Keratinocyte (primary cell): ENCODE data around the gene ARMH3. TPM values are rescaled to one million over a fixed set of nuclear protein-coding genes. Genes with fewer than 3 reads are reported as not detected.

ENCODE experiments used
- DNase-seq: peaks from one replicate; pipeline ENCODE4 v3.0.0-alpha.2; 2011; ENCODE audit warnings: low read depth, missing footprints, low spot score
- FAIRE-seq: peaks from 2 replicates; lab custom pipeline; 2011; peaks lifted over from hg19 to GRCh38; lab: Jason Lieb, UNC
- H2AFZ ChIP-seq: 2 replicates; pipeline ENCODE4 v1.6.0; 2012; ENCODE audit warnings: low read length, control low read depth, inconsistent platforms; ENCODE audit not compliant: control insufficient read depth
- H3K27ac ChIP-seq: 2 replicates; pipeline ENCODE4 v1.5.1; 2011; ENCODE audit warnings: low read length; ENCODE audit not compliant: control insufficient read depth, insufficient read depth
- H3K27me3 ChIP-seq: 3 replicates; pipeline ENCODE4 v1.6.0; 2011; ENCODE audit warnings: low read length; ENCODE audit not compliant: control insufficient read depth, insufficient read depth; ENCODE audit errors: extremely low read depth
- H3K36me3 ChIP-seq, 2 experiments: 2 replicates in 1 of 2; 3 replicates in 1 of 2; pipeline ENCODE4 v1.5.1; 2011; ENCODE audit warnings: low read length in 2 of 2, mild to moderate bottlenecking in 1 of 2; ENCODE audit not compliant: control insufficient read depth in 2 of 2, insufficient read depth in 2 of 2; ENCODE audit errors: extremely low read depth in 1 of 2
- H3K4me1 ChIP-seq: 3 replicates; pipeline ENCODE4 v1.5.1; 2011; ENCODE audit warnings: low read length; ENCODE audit not compliant: control insufficient read depth, insufficient read depth; ENCODE audit errors: extremely low read depth
- H3K4me2 ChIP-seq: 3 replicates; pipeline ENCODE4 v1.6.0; 2011; ENCODE audit warnings: low read depth, low read length; ENCODE audit not compliant: control insufficient read depth, insufficient read depth; ENCODE audit errors: extremely low read depth
- H3K4me3 ChIP-seq, 3 experiments: fragments of 200-600 bp in 1 of 3; sonication (generic) in 1 of 3; 2 replicates in 2 of 3; 3 replicates in 1 of 3; pipeline ENCODE4 v1.5.1; 2011 to 2016; ENCODE audit warnings: low read length in 3 of 3, mild to moderate bottlenecking in 3 of 3, control low read depth in 2 of 3, inconsistent platforms in 1 of 3, low read depth in 1 of 3, mixed read lengths in 1 of 3, mixed run types in 1 of 3, moderate library complexity in 1 of 3; ENCODE audit not compliant: control insufficient read depth in 2 of 3, insufficient read depth in 2 of 3; ENCODE audit errors: extremely low read depth in 1 of 3
- H3K79me2 ChIP-seq: 2 replicates; pipeline ENCODE4 v1.6.0; 2012; ENCODE audit warnings: low read length; ENCODE audit not compliant: control insufficient read depth, insufficient read depth
- H3K9ac ChIP-seq: 3 replicates; pipeline ENCODE4 v1.6.0; 2011; ENCODE audit warnings: low read length; ENCODE audit not compliant: control insufficient read depth, insufficient read depth; ENCODE audit errors: extremely low read depth
- H3K9me1 ChIP-seq: 3 replicates; pipeline ENCODE4 v1.6.0; 2011; ENCODE audit warnings: low read length; ENCODE audit not compliant: control insufficient read depth, insufficient read depth; ENCODE audit errors: extremely low read depth
- H3K9me3 ChIP-seq: 2 replicates; pipeline ENCODE4 v1.5.1; 2012; ENCODE audit warnings: low read depth, low read length; ENCODE audit not compliant: control insufficient read depth
- H4K20me1 ChIP-seq: 3 replicates; pipeline ENCODE4 v1.6.0; 2011; ENCODE audit warnings: low read length; ENCODE audit not compliant: control insufficient read depth, insufficient read depth; ENCODE audit errors: extremely low read depth
- CTCF ChIP-seq, 3 experiments: IDR thresholded peaks in 1 of 3; conservative IDR thresholded peaks in 1 of 3; optimal IDR thresholded peaks in 1 of 3; 2 replicates in 2 of 3; 3 replicates in 1 of 3; pipeline versions ENCODE3 to v1.5.1; 2011; ENCODE audit warnings: low read length in 3 of 3, mild to moderate bottlenecking in 3 of 3, moderate library complexity in 2 of 3, control low read depth in 1 of 3, inconsistent platforms in 1 of 3; ENCODE audit not compliant: insufficient read depth in 2 of 3; ENCODE audit errors: extremely low read depth in 1 of 3
- EZH2 ChIP-seq: IDR thresholded peaks from one replicate; pipeline ENCODE4 v1.6.1; 2012; ENCODE audit warnings: inconsistent platforms, mild to moderate bottlenecking, low read length, moderate library complexity
- dilution Hi-C: fragments of 300-500 bp; cut with MboI; formaldehyde crosslinking; loops from one replicate; pipeline ENCODE4 v1.7.0; 2020; ENCODE audit warnings: low sequenced_read_pairs; ENCODE audit not compliant: extremely low pct_ligation_motif_present
- polyA plus RNA-seq, 5 experiments: library from polyadenylated mRNA; depleted of rRNA in 3 of 5; stranded (reverse) in 3 of 5; stranded (forward) in 1 of 5; unstranded in 1 of 5; fragments of >200 nt; gene quantifications; 1 replicate in 1 of 5; 2 replicates in 3 of 5; 3 replicates in 1 of 5; pipeline versions ENCODE4 v1.2.1 to v1.2.3, GENCODE V29; 2011 to 2012; ENCODE audit warnings: missing spikeins in 2 of 5, low read depth in 1 of 5, low replicate concordance in 1 of 5

ARMH3 gene
- polyA plus RNA-seq, 1 donor (not counting 4 experiments of a cell fraction or from before 2014, with no cell fraction given) = 25.3 TPM

GRCh38 chr10:101894266-101894665 is 161.7 kb downstream of the ARMH3 start:
- no peaks in the 10 kb centered on the region for H4K20me1 ChIP-seq
- FAIRE-seq (no peak), DNase-seq (no peak)
- H3K36me3 ChIP-seq = no peaks in the 10 kb centered on the region
- no peak overlapping the region for H3K4me2 ChIP-seq
- dilution Hi-C loops = loop anchor here (25.0 kb wide), 1 partner anchor 93 kb away; no protein-coding TSS in a partner anchor
- TF ChIP-seq EZH2 (no peak), CTCF (optimal IDR thresholded peaks at IDR 0.05 in 1 of 3, IDR thresholded peaks at IDR 0.05 in 1 of 3, conservative IDR thresholded peaks at IDR 0.05 in 1 of 3; ENCODE audit: extremely low read depth in 1 of 3, insufficient read depth in 2 of 3, low read length in 3 of 3) (no peak)
- no peaks in the 10 kb centered on the region for H3K79me2 ChIP-seq
- H3K4me1 ChIP-seq = peaks cover 13% of the 10 kb centered on the region
- H3K4me3 ChIP-seq = no peak overlapping the region
- H3K9ac ChIP-seq = no peak overlapping the region
- no peak overlapping the region for H3K27ac ChIP-seq
- no peaks in the 10 kb centered on the region for H3K9me3 ChIP-seq
- H2AFZ ChIP-seq = no peak overlapping the region
- H3K9me1 ChIP-seq = no peaks in the 10 kb centered on the region
- H3K27me3 ChIP-seq = no peaks in the 10 kb centered on the region

GRCh38 chr10:101893510-101894120 is 162.4 kb downstream of the ARMH3 start:
- TF ChIP-seq EZH2 (no peak), CTCF (optimal IDR thresholded peaks at IDR 0.05 in 1 of 3, IDR thresholded peaks at IDR 0.05 in 1 of 3, conservative IDR thresholded peaks at IDR 0.05 in 1 of 3; ENCODE audit: extremely low read depth in 1 of 3, insufficient read depth in 2 of 3, low read length in 3 of 3) (no peak)
- H3K27me3 ChIP-seq = no peaks in the 10 kb centered on the region

More at GRCh38 chr10:101893510-101894120, 162.4 kb downstream of the ARMH3 start:
- DNase-seq = no peak
- no peak for FAIRE-seq
- Histone ChIP-seq H4K20me1 (no peaks in the 10 kb centered on the region), H3K9me3 (no peaks in the 10 kb centered on the region), H3K4me3 (no peak overlapping the region), H3K36me3 (no peaks in the 10 kb centered on the region), H2AFZ (no peak overlapping the region), H3K4me1 (peaks cover 13% of the 10 kb centered on the region), H3K9me1 (no peaks in the 10 kb centered on the region), H3K79me2 (no peaks in the 10 kb centered on the region), H3K4me2 (no peak overlapping the region), H3K27ac (no peak overlapping the region), H3K9ac (no peak overlapping the region)
- dilution Hi-C loops = loop anchor here (25.0 kb wide), 1 partner anchor 94 kb away; no protein-coding TSS in a partner anchor
